AG04449 (cell line): Measurements from ENCODE around the gene VDAC1.
A peak's percentile ranks its signal among the peaks of the same experiment; 100 is the strongest.

Experiments
- CTCF ChIA-PET: fragments of 350-600 bp; formaldehyde crosslinking; extraction: SDS; loops from one replicate; lab custom pipeline; 2021; ENCODE audit warnings: antibody characterized with exemption; lab: Yijun Ruan, JAX
- POLR2A ChIA-PET: fragments of 400-600, 350-600 bp; formaldehyde crosslinking; extraction: SDS; loops from one replicate; lab custom pipeline; 2020; ENCODE audit warnings: antibody characterized with exemption, inconsistent platforms; lab: Yijun Ruan, JAX
- DNase-seq: peaks from one replicate; pipeline ENCODE4 v3.0.0-alpha.2; 2010; ENCODE audit warnings: low read depth, low spot score
- H3K4me3 ChIP-seq: 2 replicates; pipeline ENCODE4 v1.5.1; 2011; ENCODE audit warnings: low read depth, mild to moderate bottlenecking, control low read depth, low read length
- CTCF ChIP-seq: IDR thresholded peaks from one replicate; pipeline ENCODE4 v1.5.1; 2011; ENCODE audit warnings: mild to moderate bottlenecking, moderate library complexity, low read length, control low read depth, inconsistent platforms; ENCODE audit not compliant: insufficient read depth; ENCODE audit errors: missing control alignments

Gene VDAC1

GRCh38 chr5:134000696-134001453, 3.9 kb downstream of the VDAC1 start:
- no peak for DNase-seq

GRCh38 chr5:134000091-134000511, 4.7 kb downstream of the VDAC1 start:
- no peak for TF ChIP-seq CTCF
- CTCF ChIA-PET, result no interaction called here
- POLR2A ChIA-PET, result no interaction called here
- no peak overlapping the region for H3K4me3 ChIP-seq
- DNase-seq, result no peak

More at GRCh38 chr5:134000696-134001453, 3.9 kb downstream of the VDAC1 start:
- CTCF ChIA-PET, result no interaction called here
- POLR2A ChIA-PET, result no interaction called here
- TF ChIP-seq CTCF, result no peak
- H3K4me3 ChIP-seq, result no peak overlapping the region

DNA sequence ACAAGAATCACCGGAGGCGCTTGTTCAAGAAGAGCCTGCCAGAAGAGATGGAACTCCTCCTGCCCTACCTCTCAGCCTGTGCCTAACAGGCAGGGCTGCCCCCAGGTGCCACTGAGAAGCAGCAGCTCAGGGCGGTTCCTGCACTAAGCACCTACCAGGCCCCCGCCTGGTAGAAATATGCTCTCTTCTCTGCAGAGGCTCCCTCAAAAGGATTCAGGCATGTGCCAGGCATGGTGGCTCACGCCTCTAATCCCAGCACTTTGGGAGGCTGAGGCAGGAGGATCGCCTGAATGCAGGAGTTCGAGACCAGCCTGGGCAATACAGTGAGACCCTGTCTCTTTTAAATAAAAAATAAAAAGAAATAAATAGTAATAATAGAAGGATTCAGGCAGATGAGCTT, 6.0 kb downstream of the VDAC1 start:
- ChIA-PET POLR2A (no interaction called here), CTCF (interaction anchor here (1.3 to 1.5 kb wide), 2 partner anchors 17 to 19 kb away, joined by 4 to 7 read pairs; no protein-coding TSS in a partner anchor)
- no peak for DNase-seq
- H3K4me3 ChIP-seq, result no peak overlapping the region
- no peak for TF ChIP-seq CTCF

- ChIA-PET POLR2A (no interaction called here), CTCF (interaction anchor here (1.3 to 4.2 kb wide), 3 partner anchors 11 to 19 kb away, joined by 4 to 13 read pairs (median 7); no protein-coding TSS in a partner anchor)
These were observed 6.7 kb downstream of the VDAC1 start for GRCh38 chr5:133998042-133998441.

DNA sequence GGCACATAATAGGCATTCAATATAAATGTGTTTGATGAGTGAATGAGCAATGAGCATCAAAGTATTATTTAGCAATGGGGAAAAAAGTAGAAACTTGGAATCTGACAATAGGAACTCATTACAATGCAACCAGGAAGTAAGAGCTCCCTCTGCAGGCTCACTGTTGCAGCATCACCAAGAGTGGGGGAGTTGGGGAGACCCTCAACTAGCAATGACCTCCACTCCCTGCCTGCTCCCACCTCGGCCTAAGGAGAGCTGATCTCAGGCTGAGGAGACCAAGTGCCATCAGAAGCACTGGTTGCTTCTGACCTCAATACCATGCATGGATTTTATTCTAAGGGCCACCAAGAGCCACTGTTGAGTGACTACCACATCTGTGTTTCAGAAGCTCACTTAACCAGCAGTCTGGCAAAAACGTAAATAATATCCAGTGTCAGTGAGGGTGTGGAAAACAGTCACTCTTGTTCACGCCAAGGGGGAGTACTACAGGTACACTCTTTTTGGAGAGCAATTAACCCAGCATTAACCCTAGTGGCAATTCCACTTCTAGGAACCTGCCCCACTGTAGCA, 8.0 kb downstream of the VDAC1 start:
- TF ChIP-seq CTCF, result peak; percentile 53
- CTCF ChIA-PET, result interaction anchor here (1.4 to 7.9 kb wide), 4 partner anchors 8 to 31 kb away, joined by 3 to 72 read pairs (median 10); partner anchors contain the start of gene VDAC1
- no peak overlapping the region for H3K4me3 ChIP-seq
- no peak for DNase-seq
- POLR2A ChIA-PET, result interaction anchor here (0.8 kb wide), 1 partner anchor 153 kb away, joined by 3 read pairs; no protein-coding TSS in a partner anchor

More at GRCh38 chr5:133998042-133998441, 6.7 kb downstream of the VDAC1 start:
- TF ChIP-seq CTCF, result no peak
- no peak for DNase-seq
- H3K4me3 ChIP-seq, result no peak overlapping the region
